M059J (cell line): ENCODE results near the gene COQ6. TPM values are rescaled to one million over a fixed set of nuclear protein-coding genes. Genes with fewer than 3 reads are reported as not detected.
"Not testable (repeated sequence)": the region's sequence is repeated elsewhere in the genome, so short reads cannot be mapped to it uniquely, and the experiment has no call there.

ENCODE experiments used
- DNase-seq: peaks from one replicate; pipeline ENCODE4 v3.0.0-alpha.2; 2012; ENCODE audit warnings: low read depth
- total RNA-seq: library from RNA; depleted of rRNA; stranded (reverse); fragments of >200 nt; shearing (Covaris generic); gene quantifications from 2 replicates; pipeline ENCODE4 v1.2.3, GENCODE V29; 2014; rRNA removed

Gene COQ6
- 31.6 and 41.8 TPM in 2 replicates for total RNA-seq

- peak; percentile 97 for DNase-seq
Observed at GRCh38 chr14:73949752-73950734, at the start of gene COQ6, which contains the start of gene FAM161B. TSS of gene COQ6 (plus strand) at chr14:73950302. CDS start at chr14:73950333, 31 bp downstream. TSS of gene FAM161B (minus strand) at chr14:73950094. CDS start at chr14:73950026, 68 bp downstream.

GRCh38 chr14:73903028-73903427 is 47.1 kb upstream of the COQ6 start:
- DNase-seq: no peak

- DNase-seq: no peak
Observed at GRCh38 chr14:73909681-73910080, 40.4 kb upstream of the COQ6 start.

GRCh38 chr14:73913256-73913655 is 36.8 kb upstream of the COQ6 start:
- DNase-seq: no peak

- no peak for DNase-seq
Observed at GRCh38 chr14:73916324-73916723, 33.8 kb upstream of the COQ6 start.

- not testable (repeated sequence) for DNase-seq
Observed at GRCh38 chr14:73919457-73919856, 30.6 kb upstream of the COQ6 start.

GRCh38 chr14:73924337-73924736 is 25.8 kb upstream of the COQ6 start:
- peak; percentile 8 for DNase-seq

GRCh38 chr14:73935666-73936065 is 14.4 kb upstream of the COQ6 start:
- DNase-seq: peak; percentile 22

GRCh38 chr14:73936548-73936947 is 13.6 kb upstream of the COQ6 start:
- no peak for DNase-seq

- DNase-seq: no peak
Observed at GRCh38 chr14:73937012-73937411, 13.1 kb upstream of the COQ6 start.

GRCh38 chr14:73942180-73942579 is 7.9 kb upstream of the COQ6 start:
- no peak for DNase-seq

GRCh38 chr14:73943083-73943482 is 7.0 kb upstream of the COQ6 start:
- peak; percentile 52 for DNase-seq

GRCh38 chr14:73944432-73945158 is 5.5 kb upstream of the COQ6 start:
- DNase-seq: no peak

- DNase-seq: no peak
Observed at GRCh38 chr14:73945159-73945670, 4.9 kb upstream of the COQ6 start.

GRCh38 chr14:73953731-73954130 is 3.6 kb downstream of the COQ6 start:
- DNase-seq: no peak

GRCh38 chr14:73955674-73956073 is 5.6 kb downstream of the COQ6 start:
- DNase-seq: no peak

- DNase-seq: no peak
Observed at GRCh38 chr14:73958591-73958990, 8.5 kb downstream of the COQ6 start.

- DNase-seq: no peak
Observed at GRCh38 chr14:73961192-73961591, 11.1 kb downstream of the COQ6 start.

- no peak for DNase-seq
Observed at GRCh38 chr14:73965216-73965615, 15.1 kb downstream of the COQ6 start.

- DNase-seq: no peak
Observed at GRCh38 chr14:73968885-73969284, 18.8 kb downstream of the COQ6 start.

GRCh38 chr14:73973497-73973896 is 23.4 kb downstream of the COQ6 start:
- DNase-seq: no peak

- no peak for DNase-seq
Observed at GRCh38 chr14:73976125-73976524, 26.0 kb downstream of the COQ6 start.
